Right cardiac atrium (tissue), 5 donors: ENCODE measurements around the gene CLEC12A. TPM values are rescaled to one million over a fixed set of nuclear protein-coding genes. Genes with fewer than 3 reads are reported as not detected.
"Not testable (repeated sequence)": the region's sequence is repeated elsewhere in the genome, so short reads cannot be mapped to it uniquely, and the experiment has no call there.

Experiments
- ATAC-seq, 2 donors: fragments of 200-7000 bp; cut with Tn5 transposase; one replicate each; pipeline versions ENCODE4 v1.8.0 to v1.9.1; 2020; ENCODE audit warnings: moderate library complexity in 2 of 2, mild to moderate bottlenecking in 1 of 2
- DNase-seq, 3 donors: peaks; one replicate each; pipeline ENCODE4 v3.0.0-alpha.2; 2020
- H3K27ac ChIP-seq: one replicate; pipeline ENCODE4 v1.5.1; 2013; ENCODE audit warnings: mild to moderate bottlenecking, low read length, control low read depth, moderate library complexity
- H3K27me3 ChIP-seq: one replicate; pipeline ENCODE4 v1.6.1; 2013; ENCODE audit not compliant: control insufficient read depth, insufficient read depth
- H3K4me1 ChIP-seq: one replicate; pipeline ENCODE4 v1.6.1; 2013; ENCODE audit warnings: low read length; ENCODE audit not compliant: control insufficient read depth, insufficient read depth
- H3K4me3 ChIP-seq: one replicate; pipeline ENCODE4 v1.5.1; 2013; ENCODE audit warnings: low read length, control low read depth
- H3K9me3 ChIP-seq: one replicate; pipeline ENCODE4 v1.6.1; 2013; ENCODE audit warnings: low read length; ENCODE audit not compliant: control insufficient read depth
- WGBS: extraction: QIAGEN DNeasy Blood & Tissue Kit; methylation state at CpG from one replicate; pipeline ENCODE4 v1.1.7; 2013; 5-methylcytosine and 5-hydroxymethylcytosine counted together
- intact Hi-C, 4 donors: fragments of 100-400 bp; cut with DNase I; formaldehyde crosslinking; loops; one replicate each; pipeline versions ENCODE4 v1.11.0 to v1.14.0; 2022 to 2023
- polyA plus RNA-seq: library from polyadenylated mRNA; stranded (reverse); fragments of 200-250 nt; gene quantifications from one replicate; pipeline ENCODE4 v1.2.3, GENCODE V29; 2013
- total RNA-seq, 4 donors: library from RNA; stranded (reverse); fragmentation: NEBNext Ultra II Directional; extraction: Animal tissue kit (Norgen Biotek cat#: 25700); gene quantifications; one replicate each; pipeline ENCODE4 v1.2.1, GENCODE V29; 2021
- donor health status: healthy with polysubstance abuse.
- donor health status: DM: no; HTN: yes; CAD: no.
- donor health status: DM: no; HTN: no; CAD: no.
- donor health status: DM: no; HTN: yes; CAD: no; lungs with severe emphysema.
- donor health status: DM: yes; HTN: yes; CAD: no.

The CLEC12A gene
- total and polyA plus RNA-seq, 5 donors, result 0.38 to 15.9 (median 1.9) TPM

GRCh38 chr12:9941838-9942237 lies 29.4 kb upstream of the CLEC12A start:
- no peaks in the 10 kb centered on the region for H3K9me3 ChIP-seq
- no peaks in the 10 kb centered on the region for H3K27me3 ChIP-seq
- no peak overlapping the region for H3K27ac ChIP-seq
- no peaks in the 10 kb centered on the region for H3K4me1 ChIP-seq
- H3K4me3 ChIP-seq, result no peak overlapping the region
- DNase-seq, result no peak
- WGBS, result 84% methylated on average over 1 of the region's 1 CpG
- no peak for ATAC-seq
- intact Hi-C loops, result no loop called here

- intact Hi-C loops, result no loop called here
- WGBS, result 52% methylated on average over 19 of the region's 19 CpGs
- H3K9me3 ChIP-seq, result no peaks in the 10 kb centered on the region
- no peak overlapping the region for H3K4me3 ChIP-seq
- H3K27me3 ChIP-seq, result no peaks in the 10 kb centered on the region
- no peaks in the 10 kb centered on the region for H3K4me1 ChIP-seq
- ATAC-seq (no peak), DNase-seq (no peak)
- H3K27ac ChIP-seq, result no peak overlapping the region
Measured at GRCh38 chr12:9943240-9943639, 28.0 kb upstream of the CLEC12A start.

GRCh38 chr12:9944391-9944790 lies 26.8 kb upstream of the CLEC12A start:
- intact Hi-C loops, result no loop called here
- Histone ChIP-seq H3K4me3 (no peak overlapping the region), H3K27ac (no peak overlapping the region), H3K27me3 (no peaks in the 10 kb centered on the region), H3K9me3 (no peaks in the 10 kb centered on the region), H3K4me1 (no peaks in the 10 kb centered on the region)
- no peak for ATAC-seq
- DNase-seq, result no peak
- whole genome bisulfite sequencing, result 70% methylated on average over 2 of the region's 2 CpGs

GRCh38 chr12:9947674-9948073 lies 23.5 kb upstream of the CLEC12A start:
- no peak for ATAC-seq
- no peaks in the 10 kb centered on the region for H3K4me1 ChIP-seq
- no peak for DNase-seq
- no peaks in the 10 kb centered on the region for H3K27me3 ChIP-seq
- H3K9me3 ChIP-seq, result no peaks in the 10 kb centered on the region
- intact Hi-C loops, result no loop called here
- no peak overlapping the region for H3K4me3 ChIP-seq
- 83% methylated on average over 3 of the region's 3 CpGs for WGBS
- H3K27ac ChIP-seq, result no peak overlapping the region

GRCh38 chr12:9948606-9949296 lies 22.5 kb upstream of the CLEC12A start:
- Histone ChIP-seq H3K4me3 (no peak overlapping the region), H3K4me1 (no peaks in the 10 kb centered on the region), H3K9me3 (no peaks in the 10 kb centered on the region), H3K27ac (no peak overlapping the region), H3K27me3 (no peaks in the 10 kb centered on the region)
- no peak for ATAC-seq
- DNase-seq, result no peak
- intact Hi-C loops, result no loop called here
- WGBS, result 74% methylated on average over 3 of the region's 3 CpGs

GRCh38 chr12:9951026-9951675 lies 20.1 kb upstream of the CLEC12A start:
- no peak for ATAC-seq
- H3K4me3 ChIP-seq, result no peak overlapping the region
- no peak overlapping the region for H3K27ac ChIP-seq
- 75% methylated on average over 5 of the region's 5 CpGs for WGBS
- H3K4me1 ChIP-seq, result no peaks in the 10 kb centered on the region
- no peaks in the 10 kb centered on the region for H3K9me3 ChIP-seq
- intact Hi-C loops, result no loop called here
- DNase-seq, result peak in 1 of 3 donors; percentile 35
- H3K27me3 ChIP-seq, result no peaks in the 10 kb centered on the region

GRCh38 chr12:9952954-9953729 lies 18.1 kb upstream of the CLEC12A start:
- H3K4me3 ChIP-seq, H3K27ac ChIP-seq, H3K27me3 ChIP-seq, intact Hi-C loops, ATAC-seq, H3K9me3 ChIP-seq, H3K4me1 ChIP-seq: not testable (repeated sequence)
- DNase-seq, result peak in 2 of 3 donors; percentile 13 to 70
- WGBS, result 95% methylated on average over 30 of the region's 55 CpGs

- no peak overlapping the region for H3K4me3 ChIP-seq
- no peaks in the 10 kb centered on the region for H3K27me3 ChIP-seq
- H3K4me1 ChIP-seq, result no peaks in the 10 kb centered on the region
- no peaks in the 10 kb centered on the region for H3K9me3 ChIP-seq
- ATAC-seq, result no peak
- intact Hi-C loops, result no loop called here
- H3K27ac ChIP-seq, result no peak overlapping the region
- no peak for DNase-seq
Measured at GRCh38 chr12:9957834-9958233, 13.4 kb upstream of the CLEC12A start.

- Histone ChIP-seq H3K4me1 (no peaks in the 10 kb centered on the region), H3K27me3 (no peaks in the 10 kb centered on the region), H3K4me3 (no peak overlapping the region), H3K9me3 (no peaks in the 10 kb centered on the region), H3K27ac (no peak overlapping the region)
- 77% methylated on average over 5 of the region's 5 CpGs for WGBS
- DNase-seq (no peak), ATAC-seq (no peak)
- intact Hi-C loops, result no loop called here
Measured at GRCh38 chr12:9960590-9960989, 10.6 kb upstream of the CLEC12A start.

GRCh38 chr12:9961106-9961505 lies 10.1 kb upstream of the CLEC12A start:
- ATAC-seq, result no peak
- no peak for DNase-seq
- Histone ChIP-seq H3K4me3 (no peak overlapping the region), H3K4me1 (no peaks in the 10 kb centered on the region), H3K27me3 (no peaks in the 10 kb centered on the region), H3K27ac (no peak overlapping the region), H3K9me3 (no peaks in the 10 kb centered on the region)
- WGBS, result 91% methylated on average over 3 of the region's 3 CpGs
- intact Hi-C loops, result no loop called here

- Histone ChIP-seq H3K27me3 (no peaks in the 10 kb centered on the region), H3K4me1 (no peaks in the 10 kb centered on the region), H3K9me3 (no peaks in the 10 kb centered on the region), H3K4me3 (no peak overlapping the region), H3K27ac (no peak overlapping the region)
- intact Hi-C loops, result no loop called here
- no peak for DNase-seq
- no peak for ATAC-seq
- 79% methylated on average over 3 of the region's 3 CpGs for WGBS
Measured at GRCh38 chr12:9961901-9962300, 9.3 kb upstream of the CLEC12A start.
